ENCODE results near the gene TOX2. TPM values are rescaled to one million over a fixed set of nuclear protein-coding genes. Genes with fewer than 3 reads are reported as not detected.

TOX2 gene
- total RNA-seq, 1 experiment from 2014 or later: 85.4 TPM

DNA sequence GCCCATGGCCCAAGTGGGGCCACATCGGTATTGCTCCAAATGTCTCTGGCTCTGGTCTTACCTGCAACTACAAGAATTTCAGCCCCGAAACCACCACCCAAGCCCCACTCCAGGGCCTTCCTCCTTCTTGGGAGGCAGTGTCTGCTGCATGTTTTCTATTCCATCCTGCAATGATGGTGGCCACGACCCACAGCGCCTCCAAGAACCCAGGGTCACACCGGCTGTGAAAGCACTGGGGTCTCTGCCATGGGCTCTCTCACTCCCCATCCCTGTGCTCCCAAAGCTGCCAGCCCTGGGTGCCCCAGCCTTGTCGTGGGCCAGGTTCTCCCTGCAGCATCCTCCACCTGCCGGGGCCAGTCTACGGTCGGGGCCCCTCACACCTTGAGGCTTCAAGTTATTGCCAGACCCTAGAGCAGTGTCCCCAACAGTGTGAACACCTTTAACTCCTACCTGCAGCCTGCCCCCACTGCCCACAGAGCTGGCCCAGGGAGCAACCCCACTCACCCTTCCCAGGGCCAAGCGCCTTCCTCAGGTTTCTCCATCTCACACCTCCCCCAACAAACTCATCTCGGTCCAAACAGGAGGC, 157.0 kb downstream of the TOX2 start:
- peaks cover 13% of the 10 kb centered on the region for H3K4me1 ChIP-seq (ENCODE audit: control insufficient read depth, insufficient read depth, low read length)
- POLR2A ChIA-PET: interaction anchor here (0.6 kb wide), 1 partner anchor 103 kb away, joined by 3 read pairs; no protein-coding TSS in a partner anchor
- H3K9me3 ChIP-seq (ENCODE audit: control insufficient read depth, insufficient read depth, low read depth, low read length): no peaks in the 10 kb centered on the region
- intact Hi-C loops (cut with micrococcal nuclease; ENCODE audit: unreplicated experiment) (no loop called here), in situ Hi-C loops (cut with HindIII; ENCODE audit: low pct_unique_long_range_greater_than_20kb, low sequenced_read_pairs) (no loop called here)
- H3K27ac ChIP-seq (ENCODE audit: low read length): no peak overlapping the region
- no peak for ATAC-seq
- TF ChIP-seq, protein P1, sequence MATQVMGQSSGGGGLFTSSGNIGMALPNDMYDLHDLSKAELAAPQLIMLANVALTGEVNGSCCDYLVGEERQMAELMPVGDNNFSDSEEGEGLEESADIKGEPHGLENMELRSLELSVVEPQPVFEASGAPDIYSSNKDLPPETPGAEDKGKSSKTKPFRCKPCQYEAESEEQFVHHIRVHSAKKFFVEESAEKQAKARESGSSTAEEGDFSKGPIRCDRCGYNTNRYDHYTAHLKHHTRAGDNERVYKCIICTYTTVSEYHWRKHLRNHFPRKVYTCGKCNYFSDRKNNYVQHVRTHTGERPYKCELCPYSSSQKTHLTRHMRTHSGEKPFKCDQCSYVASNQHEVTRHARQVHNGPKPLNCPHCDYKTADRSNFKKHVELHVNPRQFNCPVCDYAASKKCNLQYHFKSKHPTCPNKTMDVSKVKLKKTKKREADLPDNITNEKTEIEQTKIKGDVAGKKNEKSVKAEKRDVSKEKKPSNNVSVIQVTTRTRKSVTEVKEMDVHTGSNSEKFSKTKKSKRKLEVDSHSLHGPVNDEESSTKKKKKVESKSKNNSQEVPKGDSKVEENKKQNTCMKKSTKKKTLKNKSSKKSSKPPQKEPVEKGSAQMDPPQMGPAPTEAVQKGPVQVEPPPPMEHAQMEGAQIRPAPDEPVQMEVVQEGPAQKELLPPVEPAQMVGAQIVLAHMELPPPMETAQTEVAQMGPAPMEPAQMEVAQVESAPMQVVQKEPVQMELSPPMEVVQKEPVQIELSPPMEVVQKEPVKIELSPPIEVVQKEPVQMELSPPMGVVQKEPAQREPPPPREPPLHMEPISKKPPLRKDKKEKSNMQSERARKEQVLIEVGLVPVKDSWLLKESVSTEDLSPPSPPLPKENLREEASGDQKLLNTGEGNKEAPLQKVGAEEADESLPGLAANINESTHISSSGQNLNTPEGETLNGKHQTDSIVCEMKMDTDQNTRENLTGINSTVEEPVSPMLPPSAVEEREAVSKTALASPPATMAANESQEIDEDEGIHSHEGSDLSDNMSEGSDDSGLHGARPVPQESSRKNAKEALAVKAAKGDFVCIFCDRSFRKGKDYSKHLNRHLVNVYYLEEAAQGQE (IDR thresholded peaks at IDR 0.05; ENCODE audit: insufficient read depth in 1 of 2, low read depth in 2 of 2, low read length in 1 of 2): no peak
- no peak for TF ChIP-seq TCF7L2 (IDR thresholded peaks at IDR 0.05; ENCODE audit: low read depth, low read length)
- CTCF ChIA-PET: no interaction called here
- DNase-seq (ENCODE audit: low read depth, low spot score): no peak
- BruUV-seq (replicated peaks): no TSS peak
- no peaks in the 10 kb centered on the region for H3K27me3 ChIP-seq (ENCODE audit: control insufficient read depth, insufficient read depth, low read length)
- no peaks in the 10 kb centered on the region for H3K36me3 ChIP-seq (ENCODE audit: control insufficient read depth, insufficient read depth, low read length)
- H3K4me3 ChIP-seq (ENCODE audit: low read depth in 2 of 2, low read length in 2 of 2): no peak overlapping the region

DNA sequence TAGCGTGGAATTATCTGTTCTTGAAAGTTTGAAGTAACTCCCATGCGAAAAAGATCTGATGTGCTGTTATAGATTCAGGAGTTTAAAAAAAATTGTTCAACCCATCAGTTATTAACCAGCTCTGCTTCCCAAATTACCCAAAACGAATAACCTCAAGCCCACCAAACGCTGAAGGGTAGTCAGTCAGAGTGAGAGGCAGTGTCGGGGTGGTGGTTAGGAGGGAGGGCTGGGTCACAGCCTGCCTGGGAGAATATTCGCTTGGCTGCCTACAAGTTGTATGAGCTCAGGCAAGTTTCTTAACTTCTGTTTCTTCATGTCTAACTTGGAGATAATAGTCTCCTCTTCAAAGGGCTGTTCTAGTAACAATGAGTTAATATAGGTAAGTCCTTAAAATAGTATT, 157.7 kb downstream of the TOX2 start:
- no peaks in the 10 kb centered on the region for H3K27me3 ChIP-seq (ENCODE audit: control insufficient read depth, insufficient read depth, low read length)
- ChIA-PET CTCF (no interaction called here), POLR2A (no interaction called here)
- no peak for ATAC-seq
- TF ChIP-seq TCF7L2 (IDR thresholded peaks at IDR 0.05; ENCODE audit: low read depth, low read length) (no peak), POLR2AphosphoS5 (IDR thresholded peaks at IDR 0.05; ENCODE audit: low read depth, low read length) (no peak), SIN3A (IDR thresholded peaks at IDR 0.05; ENCODE audit: borderline replicate concordance, insufficient read depth, low read depth, low read length) (no peak)
- TF ChIP-seq, protein P2, sequence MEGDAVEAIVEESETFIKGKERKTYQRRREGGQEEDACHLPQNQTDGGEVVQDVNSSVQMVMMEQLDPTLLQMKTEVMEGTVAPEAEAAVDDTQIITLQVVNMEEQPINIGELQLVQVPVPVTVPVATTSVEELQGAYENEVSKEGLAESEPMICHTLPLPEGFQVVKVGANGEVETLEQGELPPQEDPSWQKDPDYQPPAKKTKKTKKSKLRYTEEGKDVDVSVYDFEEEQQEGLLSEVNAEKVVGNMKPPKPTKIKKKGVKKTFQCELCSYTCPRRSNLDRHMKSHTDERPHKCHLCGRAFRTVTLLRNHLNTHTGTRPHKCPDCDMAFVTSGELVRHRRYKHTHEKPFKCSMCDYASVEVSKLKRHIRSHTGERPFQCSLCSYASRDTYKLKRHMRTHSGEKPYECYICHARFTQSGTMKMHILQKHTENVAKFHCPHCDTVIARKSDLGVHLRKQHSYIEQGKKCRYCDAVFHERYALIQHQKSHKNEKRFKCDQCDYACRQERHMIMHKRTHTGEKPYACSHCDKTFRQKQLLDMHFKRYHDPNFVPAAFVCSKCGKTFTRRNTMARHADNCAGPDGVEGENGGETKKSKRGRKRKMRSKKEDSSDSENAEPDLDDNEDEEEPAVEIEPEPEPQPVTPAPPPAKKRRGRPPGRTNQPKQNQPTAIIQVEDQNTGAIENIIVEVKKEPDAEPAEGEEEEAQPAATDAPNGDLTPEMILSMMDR (IDR thresholded peaks at IDR 0.05): no peak
- TF ChIP-seq, protein P1 (IDR thresholded peaks at IDR 0.05; ENCODE audit: insufficient read depth in 1 of 2, low read depth in 2 of 2, low read length in 1 of 2): no peak
- H3K9me3 ChIP-seq (ENCODE audit: control insufficient read depth, insufficient read depth, low read depth, low read length): no peaks in the 10 kb centered on the region
- no peak overlapping the region for H3K27ac ChIP-seq (ENCODE audit: low read length)
- in situ Hi-C loops (cut with HindIII; ENCODE audit: low pct_unique_long_range_greater_than_20kb, low sequenced_read_pairs): no loop called here
- no peak for DNase-seq (ENCODE audit: low read depth, low spot score)
- H3K4me3 ChIP-seq (ENCODE audit: low read depth in 2 of 2, low read length in 2 of 2): no peak overlapping the region
- BruUV-seq (replicated peaks): no TSS peak
- intact Hi-C loops (cut with micrococcal nuclease; ENCODE audit: unreplicated experiment): no loop called here
- H3K36me3 ChIP-seq (ENCODE audit: control insufficient read depth, insufficient read depth, low read length): no peaks in the 10 kb centered on the region
- H3K4me1 ChIP-seq (ENCODE audit: control insufficient read depth, insufficient read depth, low read length): peaks cover 13% of the 10 kb centered on the region

Measured in Panc1 (cell line).